Osteoblast (primary cell): ENCODE measurements around the gene MERTK. TPM values are rescaled to one million over a fixed set of nuclear protein-coding genes. Genes with fewer than 3 reads are reported as not detected.

Source experiments
- DNase-seq: peaks from one replicate; pipeline ENCODE4 v3.0.0; 2011; ENCODE audit warnings: low spot score, mixed read lengths; ENCODE audit not compliant: insufficient read length; ENCODE audit errors: missing footprints
- H2AFZ ChIP-seq: 2 replicates; pipeline ENCODE4 v1.6.0; 2011; ENCODE audit warnings: mild to moderate bottlenecking, low read length
- H3K27ac ChIP-seq: 2 replicates; pipeline ENCODE4 v1.5.1; 2011; ENCODE audit warnings: mild to moderate bottlenecking, low read depth, low read length, moderate library complexity
- H3K27me3 ChIP-seq: 2 replicates; pipeline ENCODE4 v1.6.0; 2012; ENCODE audit warnings: mild to moderate bottlenecking, control low read depth, inconsistent platforms, low read length, moderate library complexity; ENCODE audit not compliant: insufficient read depth
- H3K36me3 ChIP-seq: 2 replicates; pipeline ENCODE4 v1.5.1; 2011; ENCODE audit warnings: mild to moderate bottlenecking, low read length, control low read depth, moderate library complexity; ENCODE audit not compliant: insufficient read depth
- H3K4me1 ChIP-seq: 2 replicates; pipeline ENCODE4 v1.5.1; 2011; ENCODE audit warnings: mild to moderate bottlenecking, low read length, control low read depth, moderate library complexity; ENCODE audit not compliant: insufficient read depth
- H3K4me2 ChIP-seq: 2 replicates; pipeline ENCODE4 v1.6.0; 2011; ENCODE audit warnings: mild to moderate bottlenecking, low read length; ENCODE audit not compliant: insufficient read depth
- H3K4me3 ChIP-seq: fragments of 200-600 bp; sonication (generic); 3 replicates; pipeline ENCODE4 v1.5.1; 2012; ENCODE audit warnings: mild to moderate bottlenecking, low read length, inconsistent platforms; ENCODE audit not compliant: insufficient read depth
- H3K79me2 ChIP-seq: 2 replicates; pipeline ENCODE4 v1.6.0; 2012; ENCODE audit warnings: mild to moderate bottlenecking, low read length, control low read depth, inconsistent platforms; ENCODE audit not compliant: insufficient read depth
- H3K9me3 ChIP-seq: 2 replicates; pipeline ENCODE4 v1.5.1; 2011; ENCODE audit warnings: low read depth, low read length, control low read depth
- H4K20me1 ChIP-seq: 2 replicates; pipeline ENCODE4 v1.6.0; 2012; ENCODE audit warnings: mild to moderate bottlenecking, low read length, control low read depth; ENCODE audit not compliant: insufficient read depth
- CTCF ChIP-seq: IDR thresholded peaks from 2 replicates; pipeline ENCODE4 v1.5.1; 2011; ENCODE audit warnings: mild to moderate bottlenecking, low read depth, low read length, moderate library complexity; ENCODE audit errors: extremely low read depth
- total RNA-seq: library from RNA; depleted of rRNA; stranded (reverse); fragments of >200 nt; gene quantifications from 2 replicates; pipeline ENCODE4 v1.2.3, GENCODE V29; 2012

Gene MERTK
- total RNA-seq, 1 donor: 0.72 TPM

GRCh38 chr2:111977240-111977639, 78.8 kb downstream of the MERTK start:
- TF ChIP-seq CTCF: no peak
- Histone ChIP-seq H3K27ac (no peak overlapping the region), H3K4me3 (no peak overlapping the region), H3K9me3 (no peaks in the 10 kb centered on the region), H3K4me1 (peaks cover 19% of the 10 kb centered on the region), H4K20me1 (no peaks in the 10 kb centered on the region), H3K36me3 (no peaks in the 10 kb centered on the region), H3K27me3 (peaks cover 13% of the 10 kb centered on the region), H3K79me2 (no peaks in the 10 kb centered on the region), H3K4me2 (no peak overlapping the region), H2AFZ (no peak overlapping the region)
- no peak for DNase-seq

GRCh38 chr2:111978452-111979170, 80.2 kb downstream of the MERTK start:
- Histone ChIP-seq H3K27ac (no peak overlapping the region), H3K36me3 (no peaks in the 10 kb centered on the region), H3K9me3 (no peaks in the 10 kb centered on the region), H3K4me2 (no peak overlapping the region), H3K27me3 (peaks cover 19% of the 10 kb centered on the region), H3K4me3 (no peak overlapping the region), H2AFZ (no peak overlapping the region), H3K4me1 (peaks cover 10% of the 10 kb centered on the region), H3K79me2 (no peaks in the 10 kb centered on the region), H4K20me1 (no peaks in the 10 kb centered on the region)
- TF ChIP-seq CTCF: no peak
- DNase-seq: no peak

DNA sequence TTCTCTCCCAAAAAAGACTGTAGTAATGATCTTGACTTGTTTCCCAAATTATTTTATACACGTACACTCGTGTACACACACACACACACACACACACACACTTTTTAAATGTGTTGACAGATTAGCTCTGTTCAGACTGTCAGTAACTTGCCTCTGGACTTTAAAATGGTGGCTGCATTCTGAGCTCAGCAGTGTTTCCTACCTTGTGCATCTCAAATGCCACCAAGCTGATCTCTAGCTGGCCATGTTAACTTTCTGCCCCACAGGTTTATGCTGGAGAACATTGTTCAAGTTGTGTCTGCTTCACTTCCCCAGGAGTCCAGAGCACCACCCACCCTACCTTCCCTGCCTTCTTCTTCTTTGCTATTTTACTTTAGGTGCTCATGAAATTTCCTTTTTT, 83.3 kb downstream of the MERTK start:
- Histone ChIP-seq H3K4me2 (no peak overlapping the region), H3K27ac (no peak overlapping the region), H3K36me3 (no peaks in the 10 kb centered on the region), H3K79me2 (no peaks in the 10 kb centered on the region), H3K9me3 (no peaks in the 10 kb centered on the region), H3K4me1 (no peaks in the 10 kb centered on the region), H2AFZ (no peak overlapping the region), H3K4me3 (no peak overlapping the region), H4K20me1 (no peaks in the 10 kb centered on the region), H3K27me3 (peaks cover 26% of the 10 kb centered on the region)
- TF ChIP-seq CTCF: no peak
- DNase-seq: no peak

DNA sequence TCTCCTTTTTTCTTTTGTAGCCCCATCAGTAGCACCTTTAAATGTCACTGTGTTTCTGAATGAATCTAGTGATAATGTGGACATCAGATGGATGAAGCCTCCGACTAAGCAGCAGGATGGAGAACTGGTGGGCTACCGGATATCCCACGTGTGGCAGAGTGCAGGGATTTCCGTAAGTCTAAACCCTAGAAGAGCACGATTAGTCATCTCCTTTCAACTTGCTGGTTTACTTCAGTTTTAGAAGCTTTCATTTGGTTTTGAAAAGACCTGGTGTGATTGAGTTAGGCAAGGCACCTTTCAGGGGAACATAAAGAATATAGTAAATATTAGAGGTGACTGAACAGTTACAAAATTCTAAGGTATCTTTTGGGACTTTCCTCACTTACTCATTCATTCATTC, 84.4 kb downstream of the MERTK start:
- no peak overlapping the region for H3K4me3 ChIP-seq
- TF ChIP-seq CTCF: no peak
- H3K27me3 ChIP-seq: peaks cover 30% of the 10 kb centered on the region
- H3K4me1 ChIP-seq: no peaks in the 10 kb centered on the region
- no peaks in the 10 kb centered on the region for H3K9me3 ChIP-seq
- H2AFZ ChIP-seq: no peak overlapping the region
- no peak for DNase-seq
- no peaks in the 10 kb centered on the region for H3K36me3 ChIP-seq
- no peak overlapping the region for H3K27ac ChIP-seq
- no peaks in the 10 kb centered on the region for H4K20me1 ChIP-seq
- no peak overlapping the region for H3K4me2 ChIP-seq
- no peaks in the 10 kb centered on the region for H3K79me2 ChIP-seq
